Stimulated activated naive CD8-positive, alpha-beta T cell treated with anti-CD3 and anti-CD28 coated beads, Interleukin-15, Interleukin-2, amounts not matched to agents 100 ng/mL and 50 ng/mL, for 24 hours (primary cell): ENCODE results near the gene YPEL3.

Experiments
- H3K27ac Mint-ChIP-seq: one replicate; pipeline ENCODE4 v1.8.0; 2021; ENCODE audit warnings: mild to moderate bottlenecking, mixed read lengths
- H3K27me3 Mint-ChIP-seq: one replicate; pipeline ENCODE4 v1.8.0; 2021; ENCODE audit warnings: mixed read lengths
- H3K36me3 Mint-ChIP-seq: one replicate; pipeline ENCODE4 v1.8.0; 2021; ENCODE audit warnings: low read depth, mixed read lengths
- H3K4me1 Mint-ChIP-seq: one replicate; pipeline ENCODE4 v1.8.0; 2021; ENCODE audit warnings: low read depth, mixed read lengths
- H3K4me3 Mint-ChIP-seq: one replicate; pipeline ENCODE4 v1.8.0; 2021; ENCODE audit warnings: mild to moderate bottlenecking, mixed read lengths
- H3K9me3 Mint-ChIP-seq: one replicate; pipeline ENCODE4 v1.8.0; 2021; ENCODE audit warnings: mixed read lengths

The YPEL3 gene

DNA sequence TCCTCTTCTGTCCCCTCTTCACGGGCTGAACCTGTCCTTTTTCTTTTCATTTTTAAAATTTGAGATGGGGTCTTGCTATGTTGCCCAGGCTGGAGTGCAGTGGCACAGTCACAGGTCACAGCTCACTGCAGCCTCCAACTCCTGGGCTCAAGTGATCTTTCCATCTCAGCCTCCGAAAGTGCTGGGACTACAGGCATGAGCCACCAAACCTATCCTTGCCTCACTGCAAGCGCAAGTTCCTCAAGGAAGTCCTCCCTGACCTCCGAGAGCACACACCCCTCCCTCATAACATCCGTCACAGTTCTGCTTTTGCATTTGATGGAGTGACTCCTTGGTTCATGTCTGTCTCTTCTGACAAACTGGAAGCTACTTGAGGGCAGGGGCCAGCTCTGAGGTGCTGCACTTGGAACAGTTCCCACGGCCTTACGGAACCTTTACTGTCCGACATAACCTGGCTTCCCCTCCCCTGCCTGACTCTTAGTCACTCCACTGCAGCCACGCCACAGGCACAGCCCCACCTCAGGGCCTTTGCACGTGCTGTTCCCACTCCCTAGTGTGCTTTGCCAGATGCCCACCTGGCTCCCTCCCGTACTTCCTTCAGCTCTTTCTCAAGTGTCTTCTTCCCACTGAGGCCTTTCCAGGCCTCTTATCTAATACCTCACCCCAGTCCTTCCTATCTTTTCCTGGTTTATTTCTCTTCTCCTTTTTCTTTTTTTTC is 8.7 kb downstream of the YPEL3 start:
- H3K4me3 Mint-ChIP-seq = no peak overlapping the region
- no peaks in the 10 kb centered on the region for H3K27me3 Mint-ChIP-seq
- peaks cover 20% of the 10 kb centered on the region for H3K4me1 Mint-ChIP-seq
- H3K9me3 Mint-ChIP-seq = no peaks in the 10 kb centered on the region
- peaks cover 22% of the 10 kb centered on the region for H3K36me3 Mint-ChIP-seq
- H3K27ac Mint-ChIP-seq = no peak overlapping the region

DNA sequence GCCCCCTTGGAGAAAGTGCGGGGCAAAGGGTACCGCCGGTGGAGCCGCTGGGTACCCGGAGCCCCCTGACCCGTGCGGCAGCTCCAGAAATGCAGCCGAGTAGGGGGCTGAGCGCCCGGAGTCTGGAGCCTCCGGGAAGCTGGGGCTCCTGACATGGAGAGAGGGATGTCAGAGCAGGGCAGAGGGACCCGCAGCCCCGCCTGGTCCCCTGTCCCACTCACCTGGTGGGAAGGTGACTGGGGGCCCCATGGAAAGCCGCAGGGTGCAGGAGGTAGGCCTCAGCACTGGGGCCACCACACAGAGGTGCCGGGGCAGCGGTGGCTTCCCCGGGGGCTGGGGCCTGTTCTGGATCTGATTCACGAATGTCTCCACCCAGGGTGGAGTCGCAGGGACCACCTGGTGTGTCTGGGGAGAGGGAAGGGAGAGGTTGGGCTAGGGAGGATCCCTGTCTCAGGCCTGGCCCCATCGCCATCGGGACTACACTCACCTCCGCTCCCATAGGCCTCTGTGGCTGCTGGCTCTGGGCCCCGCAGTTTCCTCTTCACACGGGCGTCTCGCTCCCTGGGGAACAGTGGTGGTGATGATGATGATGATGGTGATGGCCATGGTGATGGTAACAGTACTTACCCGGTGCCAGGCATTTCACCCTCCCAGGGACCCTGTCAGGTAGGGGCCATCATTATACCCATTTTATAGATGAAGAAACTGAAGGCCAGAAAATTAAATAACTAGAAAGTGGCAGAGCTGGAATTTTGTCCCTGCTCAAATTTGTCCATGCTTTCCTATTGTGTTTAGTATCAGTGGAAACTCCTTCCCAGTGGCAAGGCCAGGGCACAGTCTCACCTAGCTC is 9.5 kb downstream of the YPEL3 start:
- no peak overlapping the region for H3K4me3 Mint-ChIP-seq
- no peak overlapping the region for H3K27ac Mint-ChIP-seq
- H3K9me3 Mint-ChIP-seq = no peaks in the 10 kb centered on the region
- H3K36me3 Mint-ChIP-seq = peaks cover 28% of the 10 kb centered on the region
- H3K27me3 Mint-ChIP-seq = no peaks in the 10 kb centered on the region
- peaks cover 15% of the 10 kb centered on the region for H3K4me1 Mint-ChIP-seq

DNA sequence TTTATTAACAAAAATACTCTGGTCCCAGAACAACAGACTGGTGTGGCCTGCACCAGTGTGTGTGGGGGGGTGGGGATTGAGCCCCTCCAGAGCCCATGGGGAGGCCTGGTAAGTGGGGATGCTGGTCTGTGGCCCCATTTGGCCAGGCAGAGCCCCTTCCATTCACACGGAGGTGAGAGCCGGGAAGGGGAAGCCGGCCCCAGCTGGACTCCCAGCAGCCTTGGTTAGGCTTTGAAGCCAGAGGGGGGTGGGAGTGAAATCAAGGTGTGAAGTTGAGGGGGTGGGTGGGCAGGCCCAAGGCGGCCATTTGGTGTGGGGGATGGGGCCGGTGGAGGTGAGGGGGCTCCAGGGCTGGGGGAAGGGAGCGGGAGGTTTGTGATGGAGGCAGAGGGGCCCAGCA is 10.2 kb downstream of the YPEL3 start:
- Mint-ChIP-seq H3K27me3 (no peaks in the 10 kb centered on the region), H3K36me3 (peaks cover 28% of the 10 kb centered on the region), H3K4me1 (peaks cover 14% of the 10 kb centered on the region), H3K9me3 (no peaks in the 10 kb centered on the region), H3K4me3 (no peak overlapping the region), H3K27ac (no peak overlapping the region)

DNA sequence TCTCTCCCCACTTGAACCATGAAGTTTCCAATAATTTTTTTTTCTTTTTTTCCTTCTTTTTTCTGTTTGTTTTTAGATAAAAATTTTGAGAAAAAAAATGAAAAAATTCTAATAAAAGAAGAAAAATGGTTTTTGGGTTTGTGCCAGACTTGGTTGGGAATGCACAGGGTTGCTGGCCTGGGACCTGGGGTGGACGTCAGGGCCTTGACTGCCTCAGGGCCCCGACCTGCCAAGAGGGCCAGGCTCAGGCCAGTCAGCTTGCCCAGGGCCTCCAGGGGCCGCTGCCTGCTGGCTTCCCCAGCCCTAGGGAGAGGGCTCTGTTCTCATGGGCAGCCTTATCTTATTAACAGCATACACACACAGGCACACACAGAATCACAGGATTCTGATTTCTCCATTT is 10.8 kb downstream of the YPEL3 start:
- H3K27me3 Mint-ChIP-seq = no peaks in the 10 kb centered on the region
- H3K4me3 Mint-ChIP-seq = no peak overlapping the region
- H3K4me1 Mint-ChIP-seq = peaks cover 11% of the 10 kb centered on the region
- H3K9me3 Mint-ChIP-seq = no peaks in the 10 kb centered on the region
- H3K36me3 Mint-ChIP-seq = peaks cover 30% of the 10 kb centered on the region
- H3K27ac Mint-ChIP-seq = no peak overlapping the region

DNA sequence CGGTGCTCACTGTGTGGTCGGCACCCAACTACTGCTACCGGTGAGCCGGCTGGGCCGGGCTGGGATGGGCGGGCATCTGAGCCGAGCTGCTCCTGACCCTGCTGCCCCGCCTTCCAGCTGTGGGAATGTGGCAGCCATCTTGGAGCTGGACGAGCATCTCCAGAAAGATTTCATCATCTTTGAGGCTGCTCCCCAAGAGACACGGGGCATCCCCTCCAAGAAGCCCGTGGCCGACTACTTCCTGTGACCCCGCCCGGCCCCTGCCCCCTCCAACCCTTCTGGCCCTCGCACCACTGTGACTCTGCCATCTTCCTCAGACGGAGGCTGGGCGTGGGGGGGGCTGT is 11.2 kb downstream of the YPEL3 start:
- Mint-ChIP-seq H3K27me3 (no peaks in the 10 kb centered on the region), H3K27ac (no peak overlapping the region), H3K36me3 (peaks cover 34% of the 10 kb centered on the region), H3K4me3 (no peak overlapping the region), H3K4me1 (peaks cover 6% of the 10 kb centered on the region), H3K9me3 (no peaks in the 10 kb centered on the region)

DNA sequence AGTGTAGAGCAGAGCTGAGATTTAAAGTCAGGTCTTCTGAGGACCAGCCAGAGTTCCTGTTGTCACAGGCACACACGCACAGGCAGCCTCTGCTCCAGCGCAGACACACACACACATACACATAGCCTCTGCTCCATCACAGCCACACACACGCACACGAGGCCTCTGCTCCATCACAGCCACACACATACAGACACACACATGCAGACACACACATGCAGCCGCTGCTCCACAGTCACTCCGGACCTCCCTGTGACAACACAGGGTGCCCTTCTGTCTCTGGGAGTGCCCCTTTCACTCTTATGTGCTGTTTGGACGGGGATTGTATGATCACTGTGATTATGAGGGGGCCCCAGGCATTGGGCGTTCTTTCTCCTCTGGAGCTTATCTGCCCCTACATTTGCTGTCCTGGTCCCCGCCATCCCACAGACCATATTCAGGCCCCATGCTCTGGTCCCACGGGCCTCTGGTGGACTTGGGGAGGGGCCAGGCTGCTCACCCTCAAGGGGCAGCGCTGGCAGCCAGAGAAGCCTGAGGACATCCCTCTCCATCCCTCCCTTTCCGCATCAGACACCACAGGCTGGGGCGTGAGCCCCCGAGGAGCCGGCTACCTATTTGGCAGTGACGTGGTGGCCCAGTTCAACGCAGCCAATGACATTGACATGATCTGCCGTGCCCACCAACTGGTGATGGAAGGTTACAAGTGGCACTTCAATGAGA is 11.8 kb downstream of the YPEL3 start:
- Mint-ChIP-seq H3K4me3 (no peak overlapping the region), H3K27me3 (no peaks in the 10 kb centered on the region), H3K27ac (no peak overlapping the region), H3K4me1 (peaks cover under 1% of the 10 kb centered on the region), H3K36me3 (peaks cover 40% of the 10 kb centered on the region), H3K9me3 (no peaks in the 10 kb centered on the region)

DNA sequence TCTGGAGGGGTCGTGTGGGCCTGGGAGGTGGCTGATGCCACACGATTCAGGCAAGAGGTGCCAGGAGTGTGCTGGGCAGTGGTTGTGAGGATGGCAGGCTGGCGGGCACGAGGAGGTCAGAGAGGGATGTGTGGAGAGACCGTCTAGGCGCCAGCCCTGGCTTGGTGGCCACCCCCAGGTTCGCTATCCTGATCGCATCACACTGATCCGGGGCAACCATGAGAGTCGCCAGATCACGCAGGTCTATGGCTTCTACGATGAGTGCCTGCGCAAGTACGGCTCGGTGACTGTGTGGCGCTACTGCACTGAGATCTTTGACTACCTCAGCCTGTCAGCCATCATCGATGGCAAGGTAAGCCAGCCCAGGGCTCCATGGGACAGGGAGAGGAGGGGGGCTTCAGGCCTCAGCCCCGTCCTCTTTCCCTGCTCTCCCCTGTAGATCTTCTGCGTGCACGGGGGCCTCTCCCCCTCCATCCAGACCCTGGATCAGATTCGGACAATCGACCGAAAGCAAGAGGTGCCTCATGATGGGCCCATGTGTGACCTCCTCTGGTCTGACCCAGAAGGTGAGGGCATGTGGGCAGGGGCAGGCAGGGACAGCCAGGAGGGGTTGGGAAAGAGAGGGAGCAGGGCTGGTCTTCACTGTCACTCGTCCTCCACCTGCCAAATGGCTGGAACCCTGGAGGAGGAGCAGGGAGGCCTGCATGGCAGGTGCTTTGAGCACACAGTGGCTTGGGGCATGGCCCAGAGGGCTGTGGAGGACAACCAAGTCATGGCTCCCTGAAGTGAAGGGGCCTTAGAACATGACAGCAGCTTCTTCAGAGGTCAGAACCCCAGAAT is 12.6 kb downstream of the YPEL3 start:
- Mint-ChIP-seq H3K27me3 (no peaks in the 10 kb centered on the region), H3K27ac (no peak overlapping the region), H3K4me1 (no peaks in the 10 kb centered on the region), H3K36me3 (peaks cover 44% of the 10 kb centered on the region), H3K4me3 (no peak overlapping the region), H3K9me3 (no peaks in the 10 kb centered on the region)

DNA sequence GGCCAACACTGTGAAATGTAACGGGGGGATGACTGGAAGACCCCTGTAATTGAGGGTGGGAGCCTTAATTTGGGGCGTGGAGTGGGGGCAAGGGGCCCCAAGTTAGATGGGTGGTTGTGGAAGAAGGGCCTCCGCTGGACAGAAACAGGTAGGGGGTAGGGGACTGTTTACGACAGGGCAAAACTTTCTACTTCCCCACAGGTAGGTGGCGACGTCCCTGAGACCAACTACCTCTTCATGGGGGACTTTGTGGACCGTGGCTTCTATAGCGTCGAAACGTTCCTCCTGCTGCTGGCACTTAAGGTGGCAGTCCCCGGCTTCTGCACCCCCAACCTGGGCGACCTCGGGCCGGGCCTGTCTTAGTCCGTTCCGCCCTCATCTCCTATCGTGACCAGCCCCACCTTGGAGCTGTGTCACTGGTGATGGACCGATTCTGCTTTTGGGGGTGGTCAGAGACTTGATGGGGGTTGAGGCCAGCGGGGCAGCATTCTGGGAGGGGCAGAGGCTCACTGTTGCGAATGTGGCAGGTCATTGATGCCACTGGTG is 13.4 kb downstream of the YPEL3 start:
- Mint-ChIP-seq H3K36me3 (peaks cover 52% of the 10 kb centered on the region), H3K4me1 (peaks cover 7% of the 10 kb centered on the region), H3K4me3 (no peak overlapping the region), H3K27ac (no peak overlapping the region), H3K9me3 (no peaks in the 10 kb centered on the region), H3K27me3 (no peaks in the 10 kb centered on the region)

DNA sequence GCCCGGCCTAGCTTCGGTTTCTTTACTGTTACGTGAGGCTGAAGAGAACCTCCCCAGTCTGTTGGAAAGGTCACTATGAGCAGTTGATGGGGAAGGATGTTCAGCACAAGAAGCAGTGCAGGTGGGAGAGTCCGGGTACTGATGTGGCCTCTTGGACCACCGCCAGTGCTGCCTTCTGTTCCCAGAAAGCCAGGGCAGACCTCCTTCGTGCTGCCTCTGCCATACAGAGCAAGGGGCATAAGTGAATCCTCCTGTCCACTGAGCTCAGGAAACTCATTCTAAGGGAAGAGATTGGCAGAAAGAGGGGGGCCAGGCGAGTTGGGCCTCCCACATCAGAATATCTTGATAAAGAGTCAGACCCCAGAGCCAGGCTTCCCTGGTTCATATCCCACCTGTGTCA is 16.5 kb downstream of the YPEL3 start:
- H3K27ac Mint-ChIP-seq = no peak overlapping the region

DNA sequence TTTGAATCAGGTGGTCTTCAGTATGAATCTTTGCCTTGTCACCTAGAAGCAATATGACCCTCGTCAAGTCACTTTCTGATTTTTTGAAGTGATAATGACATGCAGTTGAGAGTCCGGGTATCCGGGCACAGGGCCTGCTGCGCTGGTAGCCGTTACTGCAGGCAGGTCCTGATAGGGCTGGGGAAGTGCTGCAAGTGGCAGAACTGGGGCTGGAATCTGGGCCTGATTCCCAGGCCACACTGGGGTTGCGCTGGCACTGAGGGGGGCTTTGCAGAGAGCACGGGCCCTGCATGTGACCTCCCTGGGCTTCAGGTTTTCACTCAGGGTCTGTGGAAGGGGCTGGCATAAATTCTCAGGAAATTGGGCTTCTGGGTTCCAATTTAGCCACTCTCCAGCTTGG is 17.3 kb downstream of the YPEL3 start:
- peaks cover 30% of the 10 kb centered on the region for H3K4me1 Mint-ChIP-seq
- no peak overlapping the region for H3K27ac Mint-ChIP-seq
- H3K9me3 Mint-ChIP-seq = no peaks in the 10 kb centered on the region
- no peak overlapping the region for H3K4me3 Mint-ChIP-seq
- no peaks in the 10 kb centered on the region for H3K27me3 Mint-ChIP-seq
- H3K36me3 Mint-ChIP-seq = peaks cover 58% of the 10 kb centered on the region

More for the DNA sequence above, 16.5 kb downstream of the YPEL3 start:
- H3K9me3 Mint-ChIP-seq = no peaks in the 10 kb centered on the region
- H3K4me1 Mint-ChIP-seq = peaks cover 30% of the 10 kb centered on the region
- H3K36me3 Mint-ChIP-seq = peaks cover 65% of the 10 kb centered on the region
- H3K27me3 Mint-ChIP-seq = no peaks in the 10 kb centered on the region
- no peak overlapping the region for H3K4me3 Mint-ChIP-seq

DNA sequence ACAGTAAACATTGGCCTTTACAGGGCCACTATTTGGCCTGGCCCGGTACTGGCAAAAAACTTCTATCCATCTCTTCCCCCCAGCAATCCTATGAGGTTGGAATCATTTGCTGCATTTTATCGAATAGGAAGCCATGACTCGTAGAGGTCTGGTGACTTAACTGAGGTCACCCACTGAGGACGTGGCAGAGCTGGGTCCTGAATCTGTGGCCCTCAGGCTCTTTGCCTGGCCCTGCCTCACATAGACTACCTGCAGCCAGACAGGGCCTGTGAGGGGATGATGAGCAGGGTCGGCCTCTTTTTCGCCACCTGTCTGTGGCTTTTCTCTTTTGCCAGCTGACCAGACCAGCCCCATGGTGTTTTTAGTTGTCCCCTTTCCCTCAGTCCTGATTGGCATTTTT is 18.4 kb downstream of the YPEL3 start:
- H3K4me3 Mint-ChIP-seq = peak overlapping the region; percentile 92
- no peaks in the 10 kb centered on the region for H3K9me3 Mint-ChIP-seq
- H3K27me3 Mint-ChIP-seq = no peaks in the 10 kb centered on the region
- H3K27ac Mint-ChIP-seq = peak overlapping the region; percentile 95
- H3K4me1 Mint-ChIP-seq = peaks cover 30% of the 10 kb centered on the region
- H3K36me3 Mint-ChIP-seq = peaks cover 48% of the 10 kb centered on the region

DNA sequence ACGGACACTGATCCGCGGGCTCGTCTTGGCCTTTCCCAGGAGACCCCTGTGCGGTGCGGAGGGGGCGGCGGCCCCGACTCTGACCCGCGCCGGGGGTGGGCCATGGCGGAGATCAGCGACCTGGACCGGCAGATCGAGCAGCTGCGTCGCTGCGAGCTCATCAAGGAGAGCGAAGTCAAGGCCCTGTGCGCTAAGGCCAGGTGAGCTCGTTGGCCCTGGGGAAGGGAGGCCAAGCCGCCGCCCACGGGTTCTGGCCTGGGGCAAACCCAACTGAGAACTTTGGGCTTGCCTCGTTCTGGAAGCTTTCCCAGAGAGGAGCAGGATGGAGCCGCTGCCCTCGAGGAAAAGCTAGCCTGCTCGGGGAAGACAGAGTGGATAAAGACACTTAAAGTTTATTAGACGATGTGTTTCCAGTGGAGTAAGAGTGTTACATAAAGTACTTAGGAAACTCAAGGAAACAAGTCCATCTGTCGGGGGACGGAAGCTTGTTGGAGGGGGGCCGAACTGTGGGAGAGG is 19.7 kb downstream of the YPEL3 start:
- Mint-ChIP-seq H3K9me3 (no peaks in the 10 kb centered on the region), H3K27ac (peak overlapping the region; percentile 95), H3K27me3 (no peaks in the 10 kb centered on the region), H3K4me1 (peaks cover 30% of the 10 kb centered on the region), H3K4me3 (peak overlapping the region; percentile 92), H3K36me3 (peaks cover 49% of the 10 kb centered on the region)

DNA sequence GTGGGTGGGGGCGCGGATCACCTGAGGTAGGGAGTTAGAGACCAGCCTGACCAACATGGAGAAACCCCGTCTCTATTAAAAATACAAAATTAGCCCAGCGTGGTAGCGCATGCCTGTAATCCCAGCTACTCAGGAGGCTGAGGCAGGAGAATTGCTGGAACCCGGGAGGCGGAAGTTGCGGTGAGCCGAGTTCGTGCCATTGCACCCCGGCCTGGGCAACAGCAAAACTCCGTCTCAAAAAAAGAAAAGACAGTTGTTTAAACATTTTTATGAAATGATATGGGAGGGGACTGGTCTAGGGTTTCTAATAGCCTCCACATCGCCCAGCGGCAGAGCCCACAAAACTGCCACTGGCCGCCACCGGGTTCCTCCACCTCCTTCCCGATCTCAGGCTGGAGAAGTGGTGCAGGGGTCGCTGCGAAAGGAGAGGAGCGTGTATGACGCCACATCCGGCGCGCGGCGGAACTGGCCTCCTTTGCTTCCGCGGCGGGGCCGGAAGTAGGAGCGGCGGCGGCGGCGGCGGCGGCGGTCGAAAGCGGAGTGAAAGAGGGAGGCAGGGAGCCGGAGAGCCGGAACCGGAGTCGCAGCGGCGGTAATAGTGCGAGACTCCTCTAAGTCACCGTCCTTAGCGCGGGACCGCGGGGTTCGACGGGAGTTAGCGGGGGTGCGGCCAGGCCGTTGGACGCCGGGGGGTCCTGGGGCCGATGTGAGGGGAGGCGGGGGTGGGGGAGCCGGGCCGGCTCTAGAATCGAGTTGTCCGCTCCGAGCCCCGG is 20.3 kb downstream of the YPEL3 start, which contains the start of gene PPP4C:
Gene PPP4C (plus strand): TSS at position 492 of the 773 bp plus-strand sequence. CDS start 384 bp downstream, outside the sequence.
- Mint-ChIP-seq H3K36me3 (peaks cover 55% of the 10 kb centered on the region), H3K27me3 (no peaks in the 10 kb centered on the region), H3K4me1 (peaks cover 30% of the 10 kb centered on the region), H3K27ac (peak within 1 kb of the TSS; percentile 95), H3K9me3 (no peaks in the 10 kb centered on the region), H3K4me3 (peak within 1 kb of the TSS; percentile 92)
